GM19438 (cell line): ENCODE data around the gene PTDSS2.
"Not testable (repeated sequence)": the region's sequence is repeated elsewhere in the genome, so short reads cannot be mapped to it uniquely, and the experiment has no call there.

Source experiments
- ATAC-seq: cut with Tn5 transposase; IDR thresholded peaks from one replicate; pipeline ENCODE4 v1.9.1; 2021; ENCODE audit warnings: low read depth; ENCODE audit not compliant: unreplicated experiment

PTDSS2 gene

DNA sequence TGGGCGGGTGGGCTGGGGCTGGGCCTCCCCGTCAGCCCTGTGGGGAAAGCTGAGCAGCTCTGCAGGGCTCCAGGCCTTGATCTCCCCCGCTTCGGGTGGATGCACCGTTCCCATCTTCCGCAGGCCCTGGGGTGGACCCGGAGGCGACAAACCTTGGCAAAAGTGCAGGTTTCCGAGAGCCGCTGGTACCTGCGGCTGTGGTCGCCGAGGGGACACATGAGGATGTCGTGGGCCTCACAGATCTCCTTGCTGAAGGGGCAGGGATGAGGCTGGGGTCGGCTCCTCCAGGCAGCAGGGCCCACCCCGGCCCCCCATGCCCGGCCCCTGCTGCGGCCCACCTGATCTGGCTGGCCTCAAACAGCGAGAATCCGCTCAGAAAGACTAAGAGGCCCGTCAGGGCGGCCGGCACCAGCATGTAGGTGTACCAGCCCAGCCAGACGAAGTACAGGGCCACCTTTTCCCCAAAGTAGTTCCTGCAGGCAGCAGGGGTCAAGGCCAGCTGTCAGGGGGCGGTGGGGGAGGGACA, 20.1 kb upstream of the PTDSS2 start:
- no peak for ATAC-seq

DNA sequence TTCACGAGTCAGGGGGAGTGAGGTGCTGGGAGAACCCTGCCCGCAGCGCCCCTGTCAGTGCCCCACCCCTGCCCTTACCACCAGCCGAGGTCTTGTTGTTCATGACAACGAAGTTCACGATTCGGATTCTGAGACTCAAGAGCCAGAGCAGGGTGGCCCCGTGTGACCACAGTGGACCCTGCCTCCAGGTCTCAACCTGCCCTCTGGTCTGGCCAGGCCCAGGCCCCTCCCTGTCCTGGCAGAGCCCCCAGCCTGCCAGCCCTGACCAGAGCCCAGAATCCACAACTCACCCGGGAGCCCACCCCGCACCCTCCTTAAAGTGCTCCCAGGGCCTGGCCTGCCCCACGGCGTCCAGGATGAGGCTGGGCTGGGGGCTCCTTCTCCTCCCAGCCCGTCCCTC, 18.2 kb upstream of the PTDSS2 start:
- no peak for ATAC-seq

DNA sequence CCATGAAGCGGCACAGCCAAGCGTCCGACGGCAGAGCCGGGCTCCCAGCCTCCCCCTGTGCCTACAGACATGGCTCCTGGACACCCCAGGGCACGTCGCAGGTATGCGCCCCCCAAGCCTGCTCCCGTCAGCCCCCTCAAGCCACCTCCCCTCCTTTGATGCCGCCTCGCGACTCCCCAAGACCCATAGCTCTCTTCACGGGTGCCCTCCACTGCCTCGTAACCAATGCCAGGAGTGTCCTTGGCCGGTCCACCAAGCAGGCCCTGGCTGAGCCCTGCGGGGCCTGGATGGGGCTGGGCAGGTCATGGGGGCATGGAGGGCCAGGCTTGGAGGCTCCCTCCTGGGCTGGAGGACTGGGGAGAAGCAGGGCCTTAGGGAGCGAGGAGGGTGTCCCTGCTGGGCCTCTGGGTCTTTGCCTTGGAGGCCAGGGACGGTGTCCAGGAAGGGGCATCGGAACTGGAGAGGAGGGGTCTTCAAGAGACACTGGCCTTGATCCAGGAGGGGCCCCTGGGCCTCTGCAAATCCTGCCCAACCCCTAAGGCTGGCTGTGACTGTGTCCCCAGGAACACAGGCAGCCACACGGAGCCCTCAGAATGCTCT, 17.5 kb upstream of the PTDSS2 start:
- ATAC-seq: no peak

DNA sequence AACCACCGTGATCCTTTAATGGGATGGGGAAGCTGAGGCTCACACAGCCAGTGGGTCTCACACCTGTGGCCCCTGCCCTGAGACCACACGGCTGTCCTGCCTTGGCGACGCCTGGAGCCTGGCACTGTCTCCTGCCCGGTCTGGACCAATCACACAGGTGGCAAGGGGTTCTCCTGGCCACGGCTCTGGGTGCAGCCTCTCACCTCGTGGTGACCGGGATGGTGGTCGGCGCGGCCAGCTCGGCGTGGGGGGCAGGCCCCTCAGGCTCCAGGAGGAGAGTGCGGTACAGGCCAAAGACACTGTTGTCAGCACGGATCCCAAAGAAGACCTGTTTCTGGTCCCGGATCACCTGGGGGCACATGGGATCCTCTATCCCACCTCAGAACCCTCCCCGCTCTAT, 17.0 kb upstream of the PTDSS2 start:
- ATAC-seq: no peak

DNA sequence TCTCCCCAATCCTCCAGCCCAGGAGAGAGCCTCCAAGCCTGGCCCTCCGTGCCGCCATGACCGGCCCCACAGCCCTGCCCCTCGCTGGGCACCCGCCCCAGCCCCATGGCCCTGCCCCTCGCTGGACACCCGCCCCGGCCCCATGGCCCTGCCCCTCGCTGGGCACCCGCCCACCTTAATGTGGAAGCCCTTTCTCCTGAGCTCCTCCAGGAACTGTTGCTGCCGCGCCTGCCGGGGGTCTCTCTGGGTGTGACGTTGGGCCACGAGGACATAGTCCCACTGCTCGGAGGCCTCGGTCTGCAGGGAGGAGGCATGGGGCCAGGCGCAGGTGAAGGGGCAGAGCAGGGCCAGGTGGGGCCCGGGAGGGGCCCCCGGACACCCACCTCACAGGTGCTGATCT, 16.4 kb upstream of the PTDSS2 start:
- no peak for ATAC-seq

DNA sequence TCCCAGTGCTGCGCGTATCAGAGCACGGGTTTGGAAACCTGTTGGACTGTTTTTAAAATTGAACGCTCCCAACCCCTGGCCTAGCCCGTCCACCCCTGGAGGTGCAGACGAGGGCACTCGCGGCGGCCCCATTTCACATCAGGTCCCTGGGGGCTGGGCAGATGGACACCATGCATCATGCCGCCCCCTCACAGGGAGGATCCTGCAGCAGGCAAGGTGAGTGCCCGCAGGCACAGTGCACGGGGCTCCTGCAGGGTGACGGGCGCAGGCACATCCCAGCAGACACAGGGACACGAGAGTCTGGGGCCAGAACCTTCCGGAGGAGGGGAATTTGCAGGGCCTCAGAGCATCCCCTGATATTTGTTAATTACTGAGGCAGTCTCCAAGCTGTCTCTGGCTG, 15.6 kb upstream of the PTDSS2 start:
- ATAC-seq: no peak

DNA sequence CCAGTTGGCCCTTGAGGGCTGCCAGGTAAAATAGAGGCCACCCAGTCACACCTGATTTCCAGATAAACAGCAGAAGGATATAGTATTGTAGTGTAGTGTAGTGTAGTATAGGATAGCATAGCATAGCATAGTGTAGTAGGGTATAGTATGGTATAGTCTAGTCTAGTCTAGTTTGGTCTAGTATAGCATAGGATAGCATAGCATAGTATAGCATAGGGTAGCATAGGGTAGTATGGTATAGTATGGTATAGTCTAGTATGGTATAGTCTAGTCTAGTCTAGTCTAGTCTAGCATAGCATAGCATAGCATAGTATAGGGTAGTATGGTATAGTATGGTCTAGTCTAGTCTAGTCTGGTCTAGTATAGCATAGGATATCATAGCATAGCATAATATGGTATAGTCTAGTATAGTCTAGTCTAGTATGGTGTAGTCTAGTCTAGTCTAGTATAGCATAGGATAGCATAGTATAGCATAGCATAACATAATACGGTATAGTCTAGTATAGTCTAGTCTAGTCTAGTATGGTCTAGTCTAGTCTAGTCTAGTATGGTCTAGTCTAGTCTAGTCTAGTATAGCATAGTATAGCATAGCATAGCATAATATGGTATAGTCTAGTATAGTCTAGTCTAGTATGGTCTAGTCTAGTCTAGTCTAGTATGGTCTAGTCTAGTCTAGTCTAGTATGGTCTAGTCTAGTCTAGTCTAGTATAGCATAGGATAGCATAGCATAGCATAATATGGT, 14.9 kb upstream of the PTDSS2 start:
- not testable (repeated sequence) for ATAC-seq

DNA sequence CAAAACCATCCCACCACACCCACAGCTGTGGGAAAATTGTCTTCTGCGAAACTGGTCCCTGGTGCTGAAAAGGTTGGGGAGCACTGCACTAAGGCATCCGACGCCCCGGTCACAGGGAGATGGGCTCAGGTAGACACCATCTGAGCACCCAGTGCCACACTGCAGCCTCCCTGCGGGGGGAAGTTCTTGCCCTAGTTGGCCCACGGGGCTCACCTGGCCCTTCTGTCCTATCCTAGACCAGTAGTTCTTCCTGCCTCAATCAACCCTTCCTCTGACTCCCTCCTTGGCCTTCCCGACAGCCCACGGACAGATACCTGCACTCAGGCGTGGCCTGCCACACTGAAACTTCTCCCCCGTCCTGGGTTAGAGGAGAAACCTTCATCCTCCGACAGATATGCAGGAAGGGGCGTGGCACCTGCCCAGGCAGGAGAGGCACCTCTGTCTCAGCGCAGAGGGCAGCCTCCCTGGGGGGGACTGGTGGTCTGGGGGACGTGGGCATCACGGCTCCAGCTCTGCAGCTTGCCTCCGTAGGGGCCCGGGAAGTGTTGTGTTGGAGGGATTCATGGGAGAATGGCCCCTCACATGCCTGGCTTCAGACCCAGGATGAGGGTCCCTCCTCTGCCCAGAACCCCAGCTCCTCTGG, 12.7 kb upstream of the PTDSS2 start:
- ATAC-seq: no peak

DNA sequence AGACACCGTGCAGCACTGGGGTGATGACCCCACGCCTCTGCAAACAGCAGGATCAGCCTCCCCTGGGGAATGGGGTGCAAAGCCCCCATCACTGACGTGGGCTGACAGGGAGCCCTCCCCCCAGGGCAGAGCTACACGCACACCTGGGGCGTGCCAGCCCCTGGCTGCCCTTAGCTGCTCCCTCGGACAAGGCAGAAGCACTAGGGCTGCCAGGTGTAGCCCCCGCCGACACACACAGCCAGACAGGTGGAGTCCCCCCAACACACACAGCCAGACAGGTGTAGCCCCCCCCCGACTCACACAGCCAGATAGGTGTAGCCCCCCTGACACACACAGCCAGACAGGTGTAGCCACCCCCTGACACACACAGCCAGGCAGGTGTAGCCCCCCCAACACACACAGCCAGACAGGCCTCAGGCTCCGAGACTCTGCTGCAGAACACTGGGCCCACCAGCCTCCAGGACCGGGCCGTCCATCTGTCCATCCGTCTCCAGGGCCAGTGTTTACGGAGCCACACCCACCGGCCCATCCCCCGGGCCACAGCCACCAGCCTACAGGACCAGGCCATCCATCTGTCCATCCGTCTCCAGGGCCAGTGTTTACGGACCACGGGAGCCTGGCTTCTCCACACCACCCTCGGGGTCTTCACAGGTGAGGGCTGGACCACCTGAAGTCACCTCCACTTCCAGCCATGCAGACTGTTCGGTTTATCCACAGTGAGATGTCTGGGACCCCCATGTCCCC, 11.8 kb upstream of the PTDSS2 start:
- no peak for ATAC-seq

DNA sequence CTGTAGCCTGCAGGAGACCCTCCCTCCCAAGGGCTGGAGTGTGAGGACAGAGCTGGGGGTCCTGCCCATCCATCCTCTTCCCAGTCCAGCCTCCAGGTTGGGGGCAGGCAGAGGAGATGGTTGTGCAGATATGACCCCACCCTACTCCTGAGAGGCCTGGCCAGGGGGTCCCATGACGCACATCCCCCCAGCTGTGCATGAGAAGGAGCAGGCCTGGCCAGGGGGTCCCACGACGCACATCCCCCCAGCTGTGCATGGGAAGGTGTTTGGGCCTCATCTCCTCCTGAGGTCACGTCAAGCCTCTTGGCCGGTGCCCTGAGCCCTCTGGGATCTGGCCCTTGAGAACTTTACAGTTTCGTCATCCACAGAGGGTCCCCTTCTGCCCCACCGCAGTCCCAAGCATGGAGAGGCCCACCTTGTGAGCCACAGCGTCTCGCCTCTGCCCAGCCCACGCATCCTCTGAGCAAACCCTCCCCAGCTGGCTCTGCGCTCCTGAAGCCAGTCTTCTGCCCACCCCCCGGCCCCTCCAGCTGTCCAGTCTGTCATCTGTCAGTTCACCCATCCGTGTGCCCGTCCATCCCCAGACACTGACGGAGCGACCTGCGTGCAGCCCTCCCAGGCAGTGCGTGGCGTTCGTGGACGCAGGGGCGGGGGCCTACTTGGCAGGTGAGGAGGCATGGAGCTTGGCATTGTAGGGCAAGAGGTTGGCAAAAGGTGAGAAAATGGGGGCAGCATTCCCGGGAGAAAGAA, 10.6 kb upstream of the PTDSS2 start:
- no peak for ATAC-seq

DNA sequence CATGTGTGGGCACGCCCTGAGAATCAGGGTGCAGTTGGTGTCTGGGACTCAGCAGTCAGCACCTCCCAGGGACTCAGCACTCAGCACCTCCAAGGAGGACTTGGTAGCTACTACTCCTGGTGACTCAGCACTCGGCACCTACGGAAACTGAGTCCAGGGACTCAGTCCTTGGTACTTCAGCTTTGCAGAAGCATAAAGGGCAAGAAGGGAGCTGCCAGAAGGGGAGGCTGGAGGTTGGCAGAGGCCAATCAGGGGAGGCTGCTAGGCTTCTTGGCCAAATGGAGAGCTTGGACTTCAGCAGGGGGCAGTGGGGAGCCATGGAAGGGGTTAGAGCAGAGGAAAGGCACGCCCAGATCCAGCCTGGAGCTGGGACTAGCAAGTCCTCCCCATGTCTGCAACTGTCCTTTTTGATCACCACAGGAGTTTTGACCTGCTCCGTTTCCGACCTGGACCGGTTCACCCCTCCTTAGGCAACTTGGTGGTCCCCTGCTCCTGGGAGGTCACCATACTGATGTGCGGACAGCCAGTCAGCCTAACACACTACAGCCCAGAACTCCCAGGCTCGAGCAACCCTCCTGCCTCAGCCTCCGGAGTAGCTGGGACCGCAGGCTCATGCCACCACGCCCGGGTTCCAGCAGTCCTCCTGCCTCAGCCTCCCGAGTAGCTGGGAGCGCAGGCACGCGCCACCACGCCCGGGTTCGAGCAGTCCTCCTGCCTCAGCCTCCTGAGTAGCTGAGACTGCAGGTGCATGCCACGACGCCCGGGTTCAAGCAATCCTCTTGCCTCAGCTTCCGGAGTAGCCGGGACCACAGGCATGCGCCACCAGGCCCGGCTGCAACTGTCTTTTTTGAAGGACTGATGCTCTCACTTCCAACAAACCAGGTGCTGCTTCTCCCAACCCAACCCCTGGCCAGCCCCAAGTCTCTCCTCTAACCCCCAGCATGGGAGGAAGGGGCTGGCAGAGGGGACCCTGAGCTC, 9.7 kb upstream of the PTDSS2 start:
- no peak for ATAC-seq

DNA sequence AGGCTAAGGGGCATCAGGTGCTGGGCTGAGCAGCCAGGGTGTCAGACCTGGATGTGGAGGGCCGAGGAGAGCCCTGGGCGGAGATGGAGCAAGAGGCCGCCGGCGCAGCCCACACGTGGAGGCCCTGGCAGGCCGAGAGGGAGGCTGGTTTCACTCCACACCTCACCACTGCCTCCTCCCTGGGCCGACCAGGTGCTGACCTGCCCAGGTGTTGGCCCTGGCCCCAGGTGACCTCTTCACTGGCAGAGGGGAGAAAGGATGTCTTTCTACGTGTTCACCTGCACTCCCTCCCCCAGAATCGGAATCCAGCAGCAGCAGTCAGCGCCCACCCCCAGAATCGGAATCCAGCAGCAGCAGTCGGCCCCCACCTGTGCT, 9.0 kb upstream of the PTDSS2 start:
- ATAC-seq: no peak

DNA sequence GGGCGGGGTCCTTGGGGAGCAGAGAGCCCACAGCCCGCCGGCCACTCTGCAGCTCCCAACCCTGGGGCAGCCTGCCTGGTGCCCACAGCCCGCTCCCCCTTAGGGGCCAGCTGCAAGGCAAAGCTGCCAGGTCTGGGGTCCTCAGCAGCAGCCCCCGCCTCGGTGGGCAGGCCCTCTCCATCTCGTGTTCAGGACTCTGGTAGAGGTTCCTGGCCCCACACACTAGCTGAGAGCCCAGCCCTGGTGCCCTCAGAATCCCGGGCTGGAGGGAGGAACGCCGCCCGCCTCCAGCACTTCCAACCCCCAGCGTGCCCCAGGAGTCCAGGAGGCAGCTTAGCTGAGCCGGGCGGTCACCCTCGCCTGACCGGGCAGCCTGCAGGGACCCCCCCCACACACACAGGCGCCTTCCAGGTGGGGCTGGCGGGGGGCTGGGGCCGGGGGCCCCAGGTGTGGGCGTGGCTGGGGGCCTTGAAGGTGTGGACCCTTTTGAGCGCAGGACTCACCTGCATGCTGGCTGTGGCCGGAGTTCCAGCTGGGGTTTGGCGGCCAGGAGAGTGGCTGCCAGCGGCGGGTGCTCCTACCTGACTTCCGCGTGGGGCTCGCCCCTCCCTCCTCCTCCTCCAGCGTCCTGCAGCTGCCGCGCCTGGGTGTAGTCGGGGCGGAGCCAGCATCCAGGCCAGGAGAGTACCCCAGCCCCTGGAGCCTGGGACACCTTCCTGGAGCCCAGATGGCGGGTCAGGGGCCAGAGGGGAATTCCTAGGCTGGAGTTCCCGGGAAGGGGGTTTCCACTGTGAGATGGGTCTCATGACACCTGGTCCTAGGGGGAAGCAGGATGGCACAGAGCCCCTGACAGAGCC, 8.4 kb upstream of the PTDSS2 start, which contains the start of gene ANO9:
Gene ANO9 (minus strand): TSS at position 594 of the 857 bp plus-strand sequence. CDS start 85 bp downstream, at position 509.
- ATAC-seq: no peak

DNA sequence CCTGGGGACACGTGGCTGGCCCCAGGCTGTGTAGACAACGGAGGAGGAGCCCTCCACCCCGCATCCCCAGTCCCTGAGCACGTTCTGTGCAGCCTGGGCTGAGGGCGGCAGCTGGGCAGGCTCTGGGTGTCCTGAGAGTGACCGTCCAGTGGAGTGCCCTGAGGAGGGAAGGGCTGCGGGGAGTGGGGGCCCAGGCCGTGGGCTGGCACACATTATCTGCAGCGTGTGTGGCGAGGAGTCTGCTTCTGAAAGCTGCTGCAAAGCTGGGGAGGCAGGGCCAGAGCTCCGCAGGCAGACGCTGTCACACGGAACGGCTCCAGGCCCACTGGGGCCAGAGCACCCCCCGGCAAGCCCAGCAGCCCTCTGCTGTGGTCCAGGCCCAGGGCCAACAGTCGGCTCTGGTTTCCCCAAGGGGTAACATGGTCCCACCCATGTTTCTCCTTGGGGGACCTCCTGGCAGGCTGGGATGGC, 7.4 kb upstream of the PTDSS2 start:
- no peak for ATAC-seq

DNA sequence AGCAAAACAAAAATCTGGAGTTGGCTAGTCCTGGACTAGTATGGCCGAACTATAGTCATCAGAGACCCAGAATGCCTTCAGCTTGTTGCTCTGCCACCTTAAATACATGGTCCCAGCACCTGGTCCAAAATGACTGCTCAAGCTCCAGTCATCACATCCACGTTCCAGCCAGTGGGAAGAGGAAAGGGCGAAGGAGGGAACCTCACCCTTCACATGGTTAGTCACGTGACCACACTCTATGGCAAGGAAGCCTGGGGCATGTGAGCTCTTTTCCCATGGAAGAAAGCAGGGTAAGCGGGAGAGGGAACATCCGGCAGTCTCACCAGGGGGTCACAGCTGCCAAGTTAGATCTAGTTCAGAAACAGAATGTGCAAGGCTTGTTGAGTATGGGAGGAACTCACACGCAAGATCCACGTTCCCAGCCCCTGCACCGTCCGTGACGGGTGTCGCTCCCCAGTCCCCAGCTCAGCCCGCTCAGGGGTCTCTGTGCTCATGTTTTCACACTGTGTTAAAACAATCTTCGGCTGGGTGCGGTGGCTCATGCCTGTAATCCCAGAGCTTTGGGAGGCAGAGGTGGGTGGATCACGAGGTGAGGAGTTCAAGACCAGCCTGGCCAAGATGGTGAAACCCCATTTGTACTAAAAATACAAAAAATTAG, 6.4 kb upstream of the PTDSS2 start:
- ATAC-seq: no peak

DNA sequence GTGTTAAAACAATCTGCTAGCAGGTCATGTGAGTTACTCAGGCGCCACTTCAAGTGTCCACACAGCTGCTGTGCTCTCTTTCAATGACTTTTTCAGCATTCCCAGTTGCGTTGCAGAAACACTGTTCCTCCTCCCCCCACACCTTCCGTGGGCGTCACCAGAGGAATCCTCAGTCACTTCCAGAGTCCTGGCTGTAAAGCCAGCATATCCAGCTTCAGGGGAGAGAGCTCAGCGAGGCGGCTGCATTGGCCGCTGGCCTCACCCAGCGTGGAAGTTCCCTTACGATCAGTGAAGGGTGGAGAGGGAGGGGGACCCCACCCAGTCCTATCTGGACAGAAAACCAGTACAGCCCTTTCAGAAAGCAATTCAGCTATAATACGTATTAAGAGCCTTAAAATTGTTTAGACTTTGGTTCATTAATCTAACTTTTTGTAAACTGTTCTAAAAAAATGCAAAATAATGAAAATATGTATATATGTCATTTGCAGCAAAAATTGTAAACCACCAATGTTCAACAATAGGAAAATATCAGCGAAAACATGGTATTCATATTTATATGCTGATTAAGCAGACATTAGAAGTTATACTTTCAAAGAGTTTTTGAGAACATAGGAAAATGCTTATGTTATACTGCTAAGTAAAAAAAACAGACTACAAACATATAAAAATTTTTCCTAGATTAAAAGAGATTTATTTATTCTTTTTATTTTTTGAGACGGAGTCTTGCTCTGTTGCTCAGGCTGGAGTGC, 5.5 kb upstream of the PTDSS2 start:
- ATAC-seq: no peak
